Neuronal stem cell (in vitro differentiated cells): ENCODE measurements around the gene PPP2R1B.

Experiments used
- DNase-seq: peaks from one replicate; pipeline ENCODE4 v3.0.0-alpha.2; 2013; ENCODE audit warnings: low spot score
- H2AFZ ChIP-seq: one replicate; pipeline ENCODE4 v1.6.1; 2013; ENCODE audit warnings: mild to moderate bottlenecking, low read length, inconsistent platforms
- H2AK5ac ChIP-seq: 2 replicates; pipeline ENCODE4 v1.6.1; 2013; ENCODE audit warnings: low read depth, mild to moderate bottlenecking, inconsistent platforms, low read length, moderate library complexity, mixed read lengths
- H2BK120ac ChIP-seq: 2 replicates; pipeline ENCODE4 v1.6.1; 2013; ENCODE audit warnings: low read depth, mild to moderate bottlenecking, inconsistent platforms, low read length, moderate library complexity, mixed read lengths
- H2BK12ac ChIP-seq: one replicate; pipeline ENCODE4 v1.6.1; 2013; ENCODE audit warnings: low read length, inconsistent platforms
- H2BK15ac ChIP-seq: 2 replicates; pipeline ENCODE4 v1.6.1; 2013; ENCODE audit warnings: mild to moderate bottlenecking, low read length, inconsistent platforms, mixed read lengths
- H2BK5ac ChIP-seq: one replicate; pipeline ENCODE4 v1.6.1; 2013; ENCODE audit warnings: inconsistent platforms, mild to moderate bottlenecking, low read length, moderate library complexity
- H3K14ac ChIP-seq: one replicate; pipeline ENCODE4 v1.6.1; 2013; ENCODE audit warnings: low read length, inconsistent platforms
- H3K18ac ChIP-seq: 2 replicates; pipeline ENCODE4 v1.6.1; 2013; ENCODE audit warnings: low read length, inconsistent platforms
- H3K23ac ChIP-seq: 2 replicates; pipeline ENCODE4 v1.6.1; 2013; ENCODE audit warnings: low read depth, mild to moderate bottlenecking, mixed read lengths, low read length, inconsistent platforms; ENCODE audit not compliant: poor library complexity
- H3K27ac ChIP-seq: replicated peaks from 3 replicates; pipeline ENCODE4 v1.5.1; 2013; ENCODE audit warnings: low read length, inconsistent platforms
- H3K27me3 ChIP-seq, 3 experiments: 2 replicates each; pipeline ENCODE4 v1.6.1; 2013; ENCODE audit warnings: low read length in 3 of 3, mild to moderate bottlenecking in 2 of 3, inconsistent platforms in 1 of 3, low read depth in 1 of 3, mixed read lengths in 1 of 3, moderate library complexity in 1 of 3; ENCODE audit not compliant: control insufficient read depth in 3 of 3, insufficient read depth in 3 of 3
- H3K36me3 ChIP-seq, 2 donors: replicated peaks in 1 of 2; 2 replicates each; pipeline ENCODE4 v1.6.1; 2013; ENCODE audit warnings: low read length in 2 of 2; ENCODE audit not compliant: control insufficient read depth in 2 of 2, insufficient read depth in 2 of 2
- H3K4ac ChIP-seq: 2 replicates; pipeline ENCODE4 v1.6.1; 2013; ENCODE audit warnings: inconsistent platforms, mild to moderate bottlenecking, low read length, moderate library complexity
- H3K4me1 ChIP-seq, 2 donors: 1 replicate in 1 of 2; 2 replicates in 1 of 2; pipeline ENCODE4 v1.6.1; 2013; ENCODE audit warnings: low read length in 2 of 2, low read depth in 1 of 2; ENCODE audit not compliant: control insufficient read depth in 2 of 2, insufficient read depth in 1 of 2
- H3K4me2 ChIP-seq: one replicate; pipeline ENCODE4 v1.6.1; 2013; ENCODE audit warnings: mild to moderate bottlenecking, low read length, inconsistent platforms; ENCODE audit not compliant: insufficient read depth, poor library complexity, severe bottlenecking
- H3K4me3 ChIP-seq, 2 donors: 2 replicates each; pipeline ENCODE4 v1.5.1; 2013; ENCODE audit warnings: low read length in 2 of 2, mild to moderate bottlenecking in 2 of 2, inconsistent platforms in 1 of 2, moderate library complexity in 1 of 2
- H3K79me1 ChIP-seq: one replicate; pipeline ENCODE4 v1.6.1; 2013; ENCODE audit warnings: low read depth, mild to moderate bottlenecking, inconsistent platforms, low read length, moderate library complexity
- H3K9ac ChIP-seq: one replicate; pipeline ENCODE4 v1.6.1; 2013; ENCODE audit warnings: mild to moderate bottlenecking, low read depth, low read length, inconsistent platforms; ENCODE audit not compliant: poor library complexity
- H3K9me3 ChIP-seq, 2 donors: replicated peaks in 1 of 2; 2 replicates each; pipeline versions ENCODE3 to v1.6.1; 2013; ENCODE audit warnings: low read length in 2 of 2, mild to moderate bottlenecking in 2 of 2, inconsistent platforms in 1 of 2, low read depth in 1 of 2, mixed read lengths in 1 of 2, moderate library complexity in 1 of 2; ENCODE audit not compliant: control insufficient read depth in 2 of 2, insufficient read depth in 1 of 2
- H4K8ac ChIP-seq: one replicate; pipeline ENCODE4 v1.6.1; 2013; ENCODE audit warnings: low read depth, mild to moderate bottlenecking, inconsistent platforms, low read length, moderate library complexity
- H4K91ac ChIP-seq: one replicate; pipeline ENCODE4 v1.6.1; 2013; ENCODE audit warnings: low read length, low read depth, mild to moderate bottlenecking, inconsistent platforms; ENCODE audit not compliant: poor library complexity
- WGBS, 2 donors: extraction: QIAGEN DNeasy Blood & Tissue Kit; methylation state at CpG; one replicate each; pipeline ENCODE4 v1.1.7; 2013; ENCODE audit warnings: missing lambda C conversion rate in 2 of 2, mixed read lengths in 1 of 2; ENCODE audit not compliant: insufficient read length in 2 of 2, insufficient replicate concordance in 1 of 2; ENCODE audit errors: extremely low coverage in 2 of 2; 5-methylcytosine and 5-hydroxymethylcytosine counted together

The PPP2R1B gene

GRCh38 chr11:111812211-111812610 is 46.0 kb upstream of the PPP2R1B start:
- no peak overlapping the region for H2AK5ac ChIP-seq
- H3K9ac ChIP-seq: no peak overlapping the region
- no peak overlapping the region for H3K4me3 ChIP-seq
- H3K23ac ChIP-seq: no peak overlapping the region
- no peak overlapping the region for H2BK12ac ChIP-seq
- H2BK5ac ChIP-seq: no peak overlapping the region
- DNase-seq: no peak
- H3K18ac ChIP-seq: no peak overlapping the region
- no peak overlapping the region for H3K4me2 ChIP-seq
- peaks cover 0 to 6% of the 10 kb centered on the region in 2 donors for H3K9me3 ChIP-seq
- H3K14ac ChIP-seq: no peak overlapping the region
- no peak overlapping the region for H4K91ac ChIP-seq
- WGBS, 2 donors: no CpG with 5 or more reads among the region's 2 CpGs
- H3K4ac ChIP-seq: no peak overlapping the region
- H3K27ac ChIP-seq: no peak overlapping the region
- H3K27me3 ChIP-seq: no peaks in the 10 kb centered on the region
- no peak overlapping the region for H4K8ac ChIP-seq
- no peak overlapping the region for H2AFZ ChIP-seq
- no peaks in the 10 kb centered on the region for H3K79me1 ChIP-seq
- no peak overlapping the region for H2BK120ac ChIP-seq
- H3K4me1 ChIP-seq: no peaks in the 10 kb centered on the region
- H2BK15ac ChIP-seq: no peak overlapping the region
- peaks cover 3 to 41% of the 10 kb centered on the region in 2 donors for H3K36me3 ChIP-seq

DNA sequence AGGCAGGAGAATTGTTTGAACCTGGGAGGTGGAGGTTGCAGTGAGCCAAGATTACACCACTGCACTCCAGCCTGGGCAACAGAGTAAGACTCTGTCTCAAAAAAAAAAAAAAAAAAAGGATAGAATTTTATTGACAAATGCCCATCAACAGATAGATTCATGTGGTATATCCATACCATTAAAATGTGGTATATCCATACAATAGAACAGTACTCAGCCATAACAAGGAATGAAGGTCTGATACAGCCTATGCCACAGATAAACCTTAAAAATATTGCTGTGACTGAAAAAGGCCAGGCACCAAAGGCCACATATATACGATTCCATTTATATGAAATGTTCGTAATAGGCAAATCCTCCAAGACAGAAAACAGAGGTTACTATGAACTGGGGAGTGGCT is 45.3 kb upstream of the PPP2R1B start:
- Histone ChIP-seq H2BK12ac (no peak overlapping the region), H3K18ac (no peak overlapping the region), H3K27ac (no peak overlapping the region), H3K23ac (no peak overlapping the region), H2AK5ac (no peak overlapping the region), H2BK15ac (no peak overlapping the region), H3K79me1 (no peaks in the 10 kb centered on the region), H3K9ac (no peak overlapping the region), H2BK120ac (no peak overlapping the region), H3K4me3 (no peak overlapping the region), H3K4me1 (no peaks in the 10 kb centered on the region), H3K9me3 (peaks cover 0 to 6% of the 10 kb centered on the region in 2 donors), H4K91ac (no peak overlapping the region), H3K14ac (no peak overlapping the region), H3K36me3 (peaks cover 3 to 47% of the 10 kb centered on the region in 2 donors), H2AFZ (no peak overlapping the region), H2BK5ac (no peak overlapping the region), H4K8ac (no peak overlapping the region), H3K4ac (no peak overlapping the region), H3K27me3 (no peaks in the 10 kb centered on the region), H3K4me2 (no peak overlapping the region)
- no peak for DNase-seq
- no CpG with 5 or more reads among the region's 2 CpGs for WGBS, 2 donors

DNA sequence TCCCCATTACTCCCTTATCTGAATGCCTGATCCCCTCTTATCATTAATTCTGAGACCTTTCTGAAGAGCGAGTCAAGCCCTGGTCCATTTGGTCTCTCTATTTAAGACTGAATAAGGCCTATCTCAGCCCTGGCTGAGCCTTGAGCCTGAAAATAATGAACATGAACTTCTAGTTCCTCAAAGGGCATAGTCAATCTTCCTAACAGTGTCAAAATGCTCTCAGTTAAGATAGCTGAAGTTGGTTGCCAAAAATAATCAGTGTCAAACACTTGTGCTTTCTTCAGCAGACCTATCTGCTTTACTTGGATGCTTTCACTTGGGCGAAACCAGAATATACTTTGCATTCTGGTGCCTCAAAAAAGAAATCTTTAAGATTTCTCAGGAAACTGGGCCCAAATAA is 42.6 kb upstream of the PPP2R1B start:
- no peak overlapping the region for H3K4me2 ChIP-seq
- H3K14ac ChIP-seq: no peak overlapping the region
- H2BK12ac ChIP-seq: no peak overlapping the region
- H3K18ac ChIP-seq: no peak overlapping the region
- H2BK120ac ChIP-seq: no peak overlapping the region
- no peaks in the 10 kb centered on the region for H3K4me1 ChIP-seq
- H3K27ac ChIP-seq: no peak overlapping the region
- H3K23ac ChIP-seq: no peak overlapping the region
- H3K79me1 ChIP-seq: no peaks in the 10 kb centered on the region
- no peak overlapping the region for H2BK15ac ChIP-seq
- DNase-seq: no peak
- H3K4ac ChIP-seq: no peak overlapping the region
- no peak overlapping the region for H4K8ac ChIP-seq
- no peak overlapping the region for H2BK5ac ChIP-seq
- H3K4me3 ChIP-seq: no peak overlapping the region
- H3K36me3 ChIP-seq: peaks cover 5 to 63% of the 10 kb centered on the region in 2 donors
- no peak overlapping the region for H2AFZ ChIP-seq
- H3K27me3 ChIP-seq: no peaks in the 10 kb centered on the region
- peaks cover 0 to 6% of the 10 kb centered on the region in 2 donors for H3K9me3 ChIP-seq
- H2AK5ac ChIP-seq: no peak overlapping the region
- WGBS, 2 donors: no CpG with 5 or more reads among the region's 2 CpGs
- no peak overlapping the region for H3K9ac ChIP-seq
- no peak overlapping the region for H4K91ac ChIP-seq

DNA sequence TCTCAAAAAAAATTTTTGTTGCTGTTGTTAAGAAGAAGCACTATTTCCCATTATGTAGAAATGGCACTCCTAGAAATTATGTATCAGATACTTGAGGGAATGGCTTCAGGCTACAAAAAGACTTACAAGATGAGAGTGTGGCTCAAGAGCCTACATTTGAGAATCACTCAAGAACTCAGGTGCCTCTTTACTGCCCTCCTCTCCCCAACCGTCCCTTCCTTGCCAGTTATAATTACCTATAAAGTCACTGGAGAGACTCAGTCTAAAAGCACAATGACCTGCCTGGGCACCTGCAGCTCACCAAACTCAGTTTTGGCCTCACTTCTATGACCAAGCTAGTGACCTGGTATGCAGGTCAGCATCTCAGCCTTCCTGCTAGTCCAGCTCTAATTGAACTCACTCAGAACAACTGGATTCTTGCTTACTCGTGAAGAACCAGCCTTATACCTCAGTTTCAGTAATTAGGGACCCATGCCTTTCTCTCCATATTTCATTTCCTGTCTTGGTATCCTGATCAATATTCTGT is 41.9 kb upstream of the PPP2R1B start:
- H3K9ac ChIP-seq: no peak overlapping the region
- DNase-seq: no peak
- H3K14ac ChIP-seq: no peak overlapping the region
- no peak overlapping the region for H3K18ac ChIP-seq
- H4K91ac ChIP-seq: no peak overlapping the region
- no peak overlapping the region for H2BK12ac ChIP-seq
- peaks cover 5 to 69% of the 10 kb centered on the region in 2 donors for H3K36me3 ChIP-seq
- H3K4ac ChIP-seq: no peak overlapping the region
- peaks cover 0 to 6% of the 10 kb centered on the region in 2 donors for H3K9me3 ChIP-seq
- no peak overlapping the region for H3K27ac ChIP-seq
- H3K4me1 ChIP-seq: no peaks in the 10 kb centered on the region
- H2BK5ac ChIP-seq: no peak overlapping the region
- H3K4me3 ChIP-seq: no peak overlapping the region
- no CpG with 5 or more reads among the region's 2 CpGs for WGBS, 2 donors
- no peaks in the 10 kb centered on the region for H3K79me1 ChIP-seq
- no peak overlapping the region for H3K4me2 ChIP-seq
- H2AK5ac ChIP-seq: no peak overlapping the region
- H3K27me3 ChIP-seq: no peaks in the 10 kb centered on the region
- H2AFZ ChIP-seq: no peak overlapping the region
- H2BK120ac ChIP-seq: no peak overlapping the region
- no peak overlapping the region for H3K23ac ChIP-seq
- H4K8ac ChIP-seq: no peak overlapping the region
- H2BK15ac ChIP-seq: no peak overlapping the region
